K562 (cell line): Measurements from ENCODE around the gene FADS6. TPM values are rescaled to one million over a fixed set of nuclear protein-coding genes. Genes with fewer than 3 reads are reported as not detected.

Experiments
- ATAC-seq: fragments of 200-7000 bp; cut with Tn5 transposase; 3 replicates; pipeline ENCODE4 v1.9.1; 2020; ENCODE audit warnings: moderate library complexity
- BruUV-seq: library from RNA; stranded (reverse); fragments of 400-500 nt; replicated peaks from 2 replicates; lab custom pipeline; 2021; lab: Mats Ljungman, UMichigan
- CTCF ChIA-PET: fragments of 300-600 bp; formaldehyde crosslinking; extraction: SDS; loops from one replicate; lab custom pipeline; 2021; ENCODE audit warnings: low intra/inter-chr PET ratio; lab: Yijun Ruan, JAX
- POLR2A ChIA-PET: fragments of 300-600, 350-650 bp; sonication (Branson Sonifier 250); formaldehyde crosslinking; extraction: SDS; loops from one replicate; lab custom pipeline; 2021; ENCODE audit warnings: antibody characterized with exemption, inconsistent platforms; lab: Yijun Ruan, JAX
- DNase-seq, 4 experiments: peaks; one replicate each; pipeline versions ENCODE4 v3.0.0 to v3.0.0-alpha.2; 2011 to 2018; ENCODE audit warnings: low spot score in 3 of 4, mixed read lengths in 3 of 4; ENCODE audit errors: extremely low read depth in 1 of 4
- FAIRE-seq: peaks from 2 replicates; lab custom pipeline; 2011; peaks lifted over from hg19 to GRCh38; lab: Jason Lieb, UNC
- H2AFZ ChIP-seq: 2 replicates; pipeline ENCODE4 v1.6.0; 2011; ENCODE audit warnings: low read depth, low read length, control low read depth, inconsistent platforms
- H3K27ac ChIP-seq: fragments of 200-600 bp; 3 replicates; pipeline ENCODE4 v1.8.0; 2011; ENCODE audit warnings: low read depth, mild to moderate bottlenecking, control low read depth, inconsistent platforms, low read length, moderate library complexity, mixed read lengths; ENCODE audit errors: extremely low read depth
- H3K27me3 ChIP-seq, 2 experiments: fragments of 300-600 bp in 1 of 2; 2 replicates in 1 of 2; 3 replicates in 1 of 2; pipeline versions ENCODE4 v1.6.0 to v1.8.0; 2011; ENCODE audit warnings: inconsistent platforms in 2 of 2, low read length in 2 of 2, mild to moderate bottlenecking in 1 of 2, mixed read lengths in 1 of 2, moderate library complexity in 1 of 2; ENCODE audit not compliant: control insufficient read depth in 2 of 2, insufficient read depth in 2 of 2
- H3K36me3 ChIP-seq: fragments of 300-600 bp; 3 replicates; pipeline ENCODE4 v1.8.0; 2011; ENCODE audit warnings: mild to moderate bottlenecking, low read length, inconsistent platforms; ENCODE audit not compliant: control insufficient read depth, insufficient read depth
- H3K4me1 ChIP-seq, 2 experiments: fragments of 200-600 bp in 1 of 2; replicated peaks in 1 of 2; 2 replicates in 1 of 2; 3 replicates in 1 of 2; pipeline versions ENCODE4 v1.5.1 to v1.8.0; 2011; ENCODE audit warnings: inconsistent platforms in 2 of 2, low read length in 2 of 2, mild to moderate bottlenecking in 1 of 2, mixed read lengths in 1 of 2, moderate library complexity in 1 of 2; ENCODE audit not compliant: control insufficient read depth in 2 of 2, insufficient read depth in 2 of 2
- H3K4me2 ChIP-seq: 2 replicates; pipeline ENCODE4 v1.6.1; 2011; ENCODE audit warnings: low read length, control low read depth, inconsistent platforms, mixed read lengths; ENCODE audit not compliant: insufficient read depth
- H3K4me3 ChIP-seq: fragments of 200-600 bp; sonication (generic), shearing (Covaris generic); 2 replicates; pipeline ENCODE4 v1.5.1; 2016; ENCODE audit warnings: control low read depth, inconsistent platforms
- H3K79me2 ChIP-seq: fragments of 200-600 bp; 3 replicates; pipeline ENCODE4 v1.8.0; 2011; ENCODE audit warnings: low read length, inconsistent platforms; ENCODE audit not compliant: control insufficient read depth, insufficient read depth
- H3K9ac ChIP-seq, 2 experiments: 2 replicates each; pipeline versions ENCODE4 v1.6.0 to v1.6.1; 2011; ENCODE audit warnings: low read depth in 2 of 2, low read length in 2 of 2, control low read depth in 1 of 2, inconsistent platforms in 1 of 2, mild to moderate bottlenecking in 1 of 2, mixed read lengths in 1 of 2; ENCODE audit not compliant: insufficient read depth in 1 of 2
- H3K9me1 ChIP-seq: one replicate; pipeline ENCODE4 v1.6.0; 2011; ENCODE audit warnings: inconsistent platforms, mild to moderate bottlenecking, low read length, moderate library complexity; ENCODE audit not compliant: control insufficient read depth, insufficient read depth
- H3K9me3 ChIP-seq: replicated peaks from 2 replicates; pipeline ENCODE4 v1.5.1; 2011; ENCODE audit warnings: low read depth, low read length, inconsistent platforms; ENCODE audit not compliant: control insufficient read depth, insufficient read depth
- H4K20me1 ChIP-seq: replicated peaks from 2 replicates; pipeline ENCODE4 v1.6.1; 2011; ENCODE audit warnings: low read length, inconsistent platforms, mixed read lengths; ENCODE audit not compliant: control insufficient read depth, insufficient read depth
- CBX1 ChIP-seq: sonication (generic); IDR thresholded peaks from 2 replicates; pipeline ENCODE4 v1.6.1; 2016; ENCODE audit warnings: antibody characterized with exemption, low read depth, mild to moderate bottlenecking
- DLX4 ChIP-seq: fragments of 250-450 bp; sonication (Bioruptor Pico); IDR thresholded peaks from 2 replicates; pipeline ENCODE4 v1.6.1; 2021; ENCODE audit warnings: mild to moderate bottlenecking
- ETS1 ChIP-seq: conservative IDR thresholded peaks from 2 replicates; pipeline ENCODE4 v1.6.1; 2011; ENCODE audit warnings: low read depth, mild to moderate bottlenecking, low read length; ENCODE audit not compliant: control insufficient read depth
- L3MBTL2 ChIP-seq: fragments of 450-650 bp; IDR thresholded peaks from 2 replicates; pipeline ENCODE4 v1.6.1; 2016; ENCODE audit warnings: mild to moderate bottlenecking, moderate library complexity
- RAD21 ChIP-seq, 2 experiments: fragments of 250-450 bp in 1 of 2; fragments of 450-650 bp in 1 of 2; sonication (Bioruptor Pico) in 1 of 2; formaldehyde crosslinking in 1 of 2; IDR thresholded peaks in 1 of 2; conservative IDR thresholded peaks in 1 of 2; 2 replicates each; pipeline versions ENCODE4 v1.4.0 to v1.8.0; 2020 to 2022; ENCODE audit warnings: mild to moderate bottlenecking in 2 of 2, moderate library complexity in 1 of 2
- RBM34 ChIP-seq: fragments of 200-400 bp; formaldehyde crosslinking; IDR thresholded peaks from 2 replicates; pipeline ENCODE4 v1.6.1; 2018; ENCODE audit warnings: low read length, borderline replicate concordance; ENCODE audit not compliant: insufficient read depth
- ZNF316 ChIP-seq: fragments of 450-650 bp; IDR thresholded peaks from 2 replicates; pipeline ENCODE4 v1.6.1; 2016
- ZNF740 ChIP-seq, 3 experiments: fragments of 200-800 bp in 1 of 3; sonication (Bioruptor generic) in 1 of 3; sonication (generic) in 1 of 3; formaldehyde crosslinking in 1 of 3; IDR thresholded peaks; 2 replicates each; pipeline versions ENCODE4 v1.6.1 to v1.8.0; 2016 to 2022; ENCODE audit warnings: mild to moderate bottlenecking in 2 of 3, missing compliant biosample characterization in 2 of 3, missing genetic modification characterization in 2 of 3, missing genetic modification reagents in 1 of 3
- ZNF778 ChIP-seq: fragments of 450-650 bp; formaldehyde crosslinking; IDR thresholded peaks from 2 replicates; pipeline ENCODE4 v1.4.0; 2020; ENCODE audit warnings: mild to moderate bottlenecking, moderate library complexity
- ZNF780A ChIP-seq: fragments of 250-450 bp; sonication (Bioruptor Pico); IDR thresholded peaks from 2 replicates; pipeline ENCODE4 v1.5.0; 2021; ENCODE audit warnings: mild to moderate bottlenecking
- ZZZ3 ChIP-seq: fragments of 450-650 bp; IDR thresholded peaks from 2 replicates; pipeline ENCODE4 v1.6.1; 2016; ENCODE audit warnings: antibody characterized with exemption, mild to moderate bottlenecking, moderate library complexity
- WGBS: fragments of 100-300 bp; shearing (Covaris generic); methylation state at CpG from one replicate; pipeline ENCODE4 v1.1.6; 2016; ENCODE audit warnings: low coverage, mixed read lengths; ENCODE audit not compliant: insufficient coverage; ENCODE audit errors: missing lambda C conversion rate; 5-methylcytosine and 5-hydroxymethylcytosine counted together
- in situ Hi-C: fragments of 300-500 bp; cut with MboI; formaldehyde crosslinking; loops from 4 replicates; pipeline ENCODE4 v1.15.0; 2018; ENCODE audit warnings: inconsistent platforms, mixed read lengths
- intact Hi-C: fragments of 100-400 bp; cut with micrococcal nuclease; formaldehyde crosslinking; loops from 2 replicates; pipeline ENCODE4 v1.14.2; 2022
- polyA plus RNA-seq, 8 experiments: library from polyadenylated mRNA; depleted of rRNA in 4 of 8; stranded (reverse) in 5 of 8; unstranded in 3 of 8; fragments of >200 nt; fragmentation: Nextera tagmentation in 2 of 8; fragmentation: Illumina TruSeq in 1 of 8; extraction: Ambion mirVana in 2 of 8; extraction: Trizol in 1 of 8; gene quantifications; 2 replicates each; pipeline versions ENCODE4 v1.2.1 to v1.2.3, GENCODE V29; 2011 to 2014; ENCODE audit warnings: inconsistent platforms in 1 of 8, missing spikeins in 1 of 8
- total RNA-seq, 7 experiments: library from RNA; depleted of rRNA in 6 of 7; stranded (reverse); fragments of >200 nt in 6 of 7; fragmentation: Illumina TruSeq in 2 of 7; extraction: Trizol in 2 of 7; gene quantifications; 2 replicates each; pipeline versions ENCODE4 v1.2.1 to v1.2.3, GENCODE V29; 2011 to 2021; ENCODE audit warnings: low replicate concordance in 1 of 7
- TF ChIP-seq, protein P1 (sequence below): sonication (generic); formaldehyde crosslinking; IDR thresholded peaks from 2 replicates; pipeline ENCODE4 v1.8.0; 2022; ENCODE audit warnings: missing genetic modification reagents, mild to moderate bottlenecking, moderate library complexity, borderline replicate concordance

FADS6 gene
- total and polyA plus RNA-seq, 9 of the 15 experiments (the other 6 are each of a cell fraction or from before 2014, with no cell fraction given) = 0.18 to 0.22 TPM; not detected in 7

DNA sequence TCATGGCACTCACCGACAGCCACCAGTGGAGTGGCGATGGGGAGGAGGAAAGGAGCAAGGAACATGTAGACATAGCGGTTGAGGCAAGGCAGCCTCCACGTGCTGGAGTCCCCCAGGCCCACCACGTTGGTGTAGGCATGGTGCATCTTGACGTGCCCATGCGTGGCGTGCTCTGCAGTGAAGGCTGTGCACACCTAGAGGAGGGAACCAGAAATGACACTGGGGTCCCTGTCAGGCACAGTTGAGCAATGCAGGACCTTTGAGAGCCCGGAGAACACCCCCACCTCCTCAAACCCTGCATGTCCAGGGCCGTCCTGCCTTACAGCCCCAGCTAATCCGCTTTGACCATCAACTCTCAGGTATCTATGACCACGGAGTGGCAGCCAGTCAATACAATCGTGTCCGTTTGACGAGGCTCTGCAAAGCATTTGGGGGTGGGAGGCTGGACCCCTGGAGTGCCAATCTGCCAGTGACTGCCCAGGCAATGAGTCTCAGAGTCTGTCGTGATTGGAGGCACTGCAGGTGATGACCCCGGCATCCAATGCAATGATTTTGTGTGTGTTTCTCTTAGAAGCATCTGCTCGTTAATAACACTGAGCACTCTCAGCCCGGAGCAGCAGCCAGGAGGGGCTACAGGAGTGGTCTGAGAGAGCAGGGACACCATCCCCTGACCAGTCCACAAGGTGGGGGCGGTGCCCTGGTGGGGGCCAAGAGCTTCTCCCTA lies 10.8 kb downstream of the FADS6 start:
- WGBS = 41% methylated on average over 20 of the region's 20 CpGs
- Histone ChIP-seq H3K36me3 (no peaks in the 10 kb centered on the region), H3K4me3 (no peak overlapping the region), H2AFZ (no peak overlapping the region), H3K4me2 (no peak overlapping the region), H3K27me3 (no peaks in the 10 kb centered on the region), H4K20me1 (no peaks in the 10 kb centered on the region), H3K79me2 (no peaks in the 10 kb centered on the region), H3K9me1 (no peaks in the 10 kb centered on the region), H3K27ac (no peak overlapping the region), H3K9me3 (no peaks in the 10 kb centered on the region), H3K9ac (peak overlapping the region in 1 of 2 experiments; percentile 68; a peak in 2 of 4 replicates), H3K4me1 (peaks cover 9 to 15% of the 10 kb centered on the region in 2 experiments)
- no peak for DNase-seq
- FAIRE-seq = no peak
- intact Hi-C loops = no loop called here
- no peak for ATAC-seq
- POLR2A ChIA-PET = interaction anchor here (1.0 kb wide), 1 partner anchor 13 kb away, joined by 5 read pairs; no protein-coding TSS in a partner anchor
- CTCF ChIA-PET = no interaction called here
- BruUV-seq = no TSS peak
- in situ Hi-C loops = no loop called here
- no peak for TF ChIP-seq ZNF316
- TF ChIP-seq ZZZ3 = no peak
- TF ChIP-seq RBM34 = no peak
- no peak for TF ChIP-seq ZNF740 (CRISPR knock-in tag; IDR thresholded peaks at IDR 0.05)
- TF ChIP-seq ZNF740 (tag; IDR thresholded peaks at IDR 0.05) = no peak
- TF ChIP-seq RAD21 (CRISPR knock-in tag; conservative IDR thresholded peaks at IDR 0.05 in 1 of 2, IDR thresholded peaks at IDR 0.05 in 1 of 2) = no peak
- TF ChIP-seq ZNF780A (CRISPR knock-in tag) = no peak
- no peak for TF ChIP-seq ZNF778 (CRISPR knock-in tag)
- TF ChIP-seq L3MBTL2 = no peak
- no peak for TF ChIP-seq ETS1
- no peak for TF ChIP-seq CBX1
- no peak for TF ChIP-seq DLX4 (CRISPR knock-in tag)
- TF ChIP-seq, protein P1, sequence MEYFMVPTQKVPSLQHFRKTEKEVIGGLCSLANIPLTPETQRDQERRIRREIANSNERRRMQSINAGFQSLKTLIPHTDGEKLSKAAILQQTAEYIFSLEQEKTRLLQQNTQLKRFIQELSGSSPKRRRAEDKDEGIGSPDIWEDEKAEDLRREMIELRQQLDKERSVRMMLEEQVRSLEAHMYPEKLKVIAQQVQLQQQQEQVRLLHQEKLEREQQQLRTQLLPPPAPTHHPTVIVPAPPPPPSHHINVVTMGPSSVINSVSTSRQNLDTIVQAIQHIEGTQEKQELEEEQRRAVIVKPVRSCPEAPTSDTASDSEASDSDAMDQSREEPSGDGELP (CRISPR knock-in tag) = no peak
